Gastrocnemius medialis (tissue), 4 donors: Measurements from ENCODE around the gene SPSB4.

ENCODE experiments used
- POLR2A ChIP-seq, 2 donors: fragments of 450-650 bp; IDR thresholded peaks; one replicate each; pipeline ENCODE4 v1.6.1; 2017; ENCODE audit warnings: antibody characterized with exemption in 2 of 2, mild to moderate bottlenecking in 2 of 2, moderate library complexity in 2 of 2
- TF ChIP-seq, protein P1 (sequence below), 5 experiments: fragments of 450-650 bp in 3 of 5; fragments of 200-600 bp in 2 of 5; sonication (generic) in 2 of 5; IDR thresholded peaks in 4 of 5; conservative IDR thresholded peaks in 1 of 5; 1 replicate in 4 of 5; 2 replicates in 1 of 5; pipeline ENCODE4 v1.5.1; 2016 to 2019; ENCODE audit warnings: antibody characterized with exemption in 5 of 5, mild to moderate bottlenecking in 3 of 5, moderate library complexity in 3 of 5

DNA sequence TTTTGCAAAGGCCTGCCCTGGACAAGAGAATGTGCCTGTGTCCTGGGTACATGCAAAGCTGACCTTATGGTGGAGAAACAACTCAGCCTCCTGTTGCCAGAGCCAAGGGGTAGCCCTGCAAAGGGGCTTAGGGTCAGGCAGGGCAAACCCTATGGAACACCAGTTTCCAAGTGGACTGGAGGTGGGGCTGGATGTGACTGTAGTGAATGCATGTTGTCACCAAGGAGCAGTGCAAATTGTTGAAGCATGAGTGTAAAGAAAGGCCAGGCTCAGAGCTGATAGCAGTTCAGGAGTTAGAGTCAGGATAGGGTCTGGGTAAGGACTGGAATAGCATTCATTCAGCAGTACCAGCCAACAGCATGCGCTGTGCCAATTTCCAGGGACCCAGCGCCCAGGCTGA lies 97.6 kb downstream of the SPSB4 start:
- TF ChIP-seq, protein P1, sequence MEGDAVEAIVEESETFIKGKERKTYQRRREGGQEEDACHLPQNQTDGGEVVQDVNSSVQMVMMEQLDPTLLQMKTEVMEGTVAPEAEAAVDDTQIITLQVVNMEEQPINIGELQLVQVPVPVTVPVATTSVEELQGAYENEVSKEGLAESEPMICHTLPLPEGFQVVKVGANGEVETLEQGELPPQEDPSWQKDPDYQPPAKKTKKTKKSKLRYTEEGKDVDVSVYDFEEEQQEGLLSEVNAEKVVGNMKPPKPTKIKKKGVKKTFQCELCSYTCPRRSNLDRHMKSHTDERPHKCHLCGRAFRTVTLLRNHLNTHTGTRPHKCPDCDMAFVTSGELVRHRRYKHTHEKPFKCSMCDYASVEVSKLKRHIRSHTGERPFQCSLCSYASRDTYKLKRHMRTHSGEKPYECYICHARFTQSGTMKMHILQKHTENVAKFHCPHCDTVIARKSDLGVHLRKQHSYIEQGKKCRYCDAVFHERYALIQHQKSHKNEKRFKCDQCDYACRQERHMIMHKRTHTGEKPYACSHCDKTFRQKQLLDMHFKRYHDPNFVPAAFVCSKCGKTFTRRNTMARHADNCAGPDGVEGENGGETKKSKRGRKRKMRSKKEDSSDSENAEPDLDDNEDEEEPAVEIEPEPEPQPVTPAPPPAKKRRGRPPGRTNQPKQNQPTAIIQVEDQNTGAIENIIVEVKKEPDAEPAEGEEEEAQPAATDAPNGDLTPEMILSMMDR (IDR thresholded peaks at IDR 0.05 in 4 of 5, conservative IDR thresholded peaks at IDR 0.05 in 1 of 5) = no peak
- no peak for TF ChIP-seq POLR2A (IDR thresholded peaks at IDR 0.05)
